ENCODE measurements around the gene XIRP2. TPM values are rescaled to one million over a fixed set of nuclear protein-coding genes. Genes with fewer than 3 reads are reported as not detected.

XIRP2 gene
- polyA plus RNA-seq, 4 donors, result 0.03 to 7.3 (median 0.74) TPM

- DNase-seq, result no peak
- FAIRE-seq, result no peak
- Histone ChIP-seq H3K27me3 (ENCODE audit: control insufficient read depth in 3 of 3, insufficient read depth in 3 of 3, low read length in 3 of 3) (no peaks in the 10 kb centered on the region), H3K4me3 (ENCODE audit: low read depth in 1 of 3, low read length in 3 of 3) (no peak overlapping the region), H3K9me3 (ENCODE audit: control insufficient read depth in 2 of 2, insufficient read depth in 1 of 2, low read depth in 1 of 2, low read length in 1 of 2) (no peaks in the 10 kb centered on the region), H3K4me1 (ENCODE audit: control insufficient read depth in 3 of 3, insufficient read depth in 2 of 3, low read depth in 1 of 3, low read length in 2 of 3) (no peaks in the 10 kb centered on the region), H3K36me3 (ENCODE audit: control insufficient read depth in 3 of 3, insufficient read depth in 2 of 3, low read depth in 1 of 3, low read length in 3 of 3) (no peaks in the 10 kb centered on the region), H3K27ac (ENCODE audit: low read depth in 1 of 3, low read length in 2 of 3) (no peak overlapping the region)
- 49 to 64% (median 51%) methylated on average over 3 of the region's 3 CpGs for WGBS, 3 donors
These were observed 321.5 kb downstream of the XIRP2 start for GRCh38 chr2:167209784-167210183.

GRCh38 chr2:167212014-167212648, 323.9 kb downstream of the XIRP2 start:
- 0 to 4% (median 2%) methylated on average over 3 of the region's 3 CpGs for WGBS, 3 donors
- Histone ChIP-seq H3K4me3 (ENCODE audit: low read depth in 1 of 3, low read length in 3 of 3) (no peak overlapping the region), H3K36me3 (ENCODE audit: control insufficient read depth in 3 of 3, insufficient read depth in 2 of 3, low read depth in 1 of 3, low read length in 3 of 3) (no peaks in the 10 kb centered on the region), H3K9me3 (ENCODE audit: control insufficient read depth in 2 of 2, insufficient read depth in 1 of 2, low read depth in 1 of 2, low read length in 1 of 2) (no peaks in the 10 kb centered on the region), H3K4me1 (ENCODE audit: control insufficient read depth in 3 of 3, insufficient read depth in 2 of 3, low read depth in 1 of 3, low read length in 2 of 3) (no peaks in the 10 kb centered on the region), H3K27me3 (ENCODE audit: control insufficient read depth in 3 of 3, insufficient read depth in 3 of 3, low read length in 3 of 3) (no peaks in the 10 kb centered on the region), H3K27ac (ENCODE audit: low read depth in 1 of 3, low read length in 2 of 3) (no peak overlapping the region)
- DNase-seq (peak; percentile 25 to 50), FAIRE-seq (no peak)

- 59 to 81% (median 74%) methylated on average over 4 of the region's 4 CpGs for WGBS, 3 donors
- no peak overlapping the region for H3K4me3 ChIP-seq (ENCODE audit: low read depth in 1 of 3, low read length in 3 of 3)
- H3K9me3 ChIP-seq (ENCODE audit: control insufficient read depth in 2 of 2, insufficient read depth in 1 of 2, low read depth in 1 of 2, low read length in 1 of 2), result no peaks in the 10 kb centered on the region
- no peaks in the 10 kb centered on the region for H3K4me1 ChIP-seq (ENCODE audit: control insufficient read depth in 3 of 3, insufficient read depth in 2 of 3, low read depth in 1 of 3, low read length in 2 of 3)
- H3K36me3 ChIP-seq (ENCODE audit: control insufficient read depth in 3 of 3, insufficient read depth in 2 of 3, low read depth in 1 of 3, low read length in 3 of 3), result no peaks in the 10 kb centered on the region
- H3K27ac ChIP-seq (ENCODE audit: low read depth in 1 of 3, low read length in 2 of 3), result no peak overlapping the region
- peak in 1 of 2 donors; percentile 1 for DNase-seq
- FAIRE-seq, result no peak
- H3K27me3 ChIP-seq (ENCODE audit: control insufficient read depth in 3 of 3, insufficient read depth in 3 of 3, low read length in 3 of 3), result no peaks in the 10 kb centered on the region
These were observed 327.3 kb downstream of the XIRP2 start for GRCh38 chr2:167215595-167215994.

- Histone ChIP-seq H3K4me3 (ENCODE audit: low read depth in 1 of 3, low read length in 3 of 3) (no peak overlapping the region), H3K27ac (ENCODE audit: low read depth in 1 of 3, low read length in 2 of 3) (no peak overlapping the region), H3K36me3 (ENCODE audit: control insufficient read depth in 3 of 3, insufficient read depth in 2 of 3, low read depth in 1 of 3, low read length in 3 of 3) (no peaks in the 10 kb centered on the region), H3K27me3 (ENCODE audit: control insufficient read depth in 3 of 3, insufficient read depth in 3 of 3, low read length in 3 of 3) (no peaks in the 10 kb centered on the region), H3K4me1 (ENCODE audit: control insufficient read depth in 3 of 3, insufficient read depth in 2 of 3, low read depth in 1 of 3, low read length in 2 of 3) (no peaks in the 10 kb centered on the region), H3K9me3 (ENCODE audit: control insufficient read depth in 2 of 2, insufficient read depth in 1 of 2, low read depth in 1 of 2, low read length in 1 of 2) (no peaks in the 10 kb centered on the region)
- DNase-seq (no peak), FAIRE-seq (no peak)
- WGBS, 3 donors, result 85 to 92% (median 85%) methylated on average over 4 of the region's 4 CpGs
These were observed 349.2 kb downstream of the XIRP2 start for GRCh38 chr2:167237478-167237877.

GRCh38 chr2:167240671-167241070, 352.4 kb downstream of the XIRP2 start:
- Histone ChIP-seq H3K36me3 (ENCODE audit: control insufficient read depth in 3 of 3, insufficient read depth in 2 of 3, low read depth in 1 of 3, low read length in 3 of 3) (no peaks in the 10 kb centered on the region), H3K4me1 (ENCODE audit: control insufficient read depth in 3 of 3, insufficient read depth in 2 of 3, low read depth in 1 of 3, low read length in 2 of 3) (no peaks in the 10 kb centered on the region), H3K27me3 (ENCODE audit: control insufficient read depth in 3 of 3, insufficient read depth in 3 of 3, low read length in 3 of 3) (no peaks in the 10 kb centered on the region), H3K27ac (ENCODE audit: low read depth in 1 of 3, low read length in 2 of 3) (no peak overlapping the region), H3K9me3 (ENCODE audit: control insufficient read depth in 2 of 2, insufficient read depth in 1 of 2, low read depth in 1 of 2, low read length in 1 of 2) (no peaks in the 10 kb centered on the region), H3K4me3 (ENCODE audit: low read depth in 1 of 3, low read length in 3 of 3) (no peak overlapping the region)
- FAIRE-seq (no peak), DNase-seq (no peak)
- 89 to 91% (median 91%) methylated on average over 1 of the region's 1 CpG for WGBS, 3 donors

GRCh38 chr2:167249197-167249596, 360.9 kb downstream of the XIRP2 start:
- Histone ChIP-seq H3K36me3 (ENCODE audit: control insufficient read depth in 3 of 3, insufficient read depth in 2 of 3, low read depth in 1 of 3, low read length in 3 of 3) (no peaks in the 10 kb centered on the region), H3K4me1 (ENCODE audit: control insufficient read depth in 3 of 3, insufficient read depth in 2 of 3, low read depth in 1 of 3, low read length in 2 of 3) (no peaks in the 10 kb centered on the region), H3K27ac (ENCODE audit: low read depth in 1 of 3, low read length in 2 of 3) (no peak overlapping the region), H3K4me3 (ENCODE audit: low read depth in 1 of 3, low read length in 3 of 3) (no peak overlapping the region), H3K9me3 (ENCODE audit: control insufficient read depth in 2 of 2, insufficient read depth in 1 of 2, low read depth in 1 of 2, low read length in 1 of 2) (no peaks in the 10 kb centered on the region), H3K27me3 (ENCODE audit: control insufficient read depth in 3 of 3, insufficient read depth in 3 of 3, low read length in 3 of 3) (no peaks in the 10 kb centered on the region)
- 89 to 91% (median 90%) methylated on average over 4 of the region's 4 CpGs for WGBS, 3 donors
- no peak for DNase-seq
- FAIRE-seq, result no peak

- Histone ChIP-seq H3K4me3 (ENCODE audit: low read depth in 1 of 3, low read length in 3 of 3) (no peak overlapping the region), H3K27ac (ENCODE audit: low read depth in 1 of 3, low read length in 2 of 3) (no peak overlapping the region), H3K9me3 (ENCODE audit: control insufficient read depth in 2 of 2, insufficient read depth in 1 of 2, low read depth in 1 of 2, low read length in 1 of 2) (no peaks in the 10 kb centered on the region), H3K36me3 (ENCODE audit: control insufficient read depth in 3 of 3, insufficient read depth in 2 of 3, low read depth in 1 of 3, low read length in 3 of 3) (no peaks in the 10 kb centered on the region), H3K27me3 (ENCODE audit: control insufficient read depth in 3 of 3, insufficient read depth in 3 of 3, low read length in 3 of 3) (no peaks in the 10 kb centered on the region), H3K4me1 (ENCODE audit: control insufficient read depth in 3 of 3, insufficient read depth in 2 of 3, low read depth in 1 of 3, low read length in 2 of 3) (no peaks in the 10 kb centered on the region)
- DNase-seq, result no peak
- WGBS, 3 donors, result 64 to 70% (median 69%) methylated on average over 2 of the region's 2 CpGs
- FAIRE-seq, result no peak
These were observed 364.7 kb downstream of the XIRP2 start for GRCh38 chr2:167253025-167253424.

GRCh38 chr2:167254721-167255120, 366.4 kb downstream of the XIRP2 start:
- FAIRE-seq (no peak), DNase-seq (no peak)
- WGBS, 3 donors, result 68 to 78% (median 68%) methylated on average over 1 of the region's 1 CpG
- no peak overlapping the region for H3K27ac ChIP-seq (ENCODE audit: low read depth in 1 of 3, low read length in 2 of 3)
- no peaks in the 10 kb centered on the region for H3K27me3 ChIP-seq (ENCODE audit: control insufficient read depth in 3 of 3, insufficient read depth in 3 of 3, low read length in 3 of 3)
- no peaks in the 10 kb centered on the region for H3K4me1 ChIP-seq (ENCODE audit: control insufficient read depth in 3 of 3, insufficient read depth in 2 of 3, low read depth in 1 of 3, low read length in 2 of 3)
- H3K4me3 ChIP-seq (ENCODE audit: low read depth in 1 of 3, low read length in 3 of 3), result no peak overlapping the region
- no peaks in the 10 kb centered on the region for H3K9me3 ChIP-seq (ENCODE audit: control insufficient read depth in 2 of 2, insufficient read depth in 1 of 2, low read depth in 1 of 2, low read length in 1 of 2)
- no peaks in the 10 kb centered on the region for H3K36me3 ChIP-seq (ENCODE audit: control insufficient read depth in 3 of 3, insufficient read depth in 2 of 3, low read depth in 1 of 3, low read length in 3 of 3)

GRCh38 chr2:167258712-167259111, 370.4 kb downstream of the XIRP2 start:
- 62 to 72% (median 71%) methylated on average over 3 of the region's 3 CpGs for WGBS, 3 donors
- no peaks in the 10 kb centered on the region for H3K4me1 ChIP-seq (ENCODE audit: control insufficient read depth in 3 of 3, insufficient read depth in 2 of 3, low read depth in 1 of 3, low read length in 2 of 3)
- FAIRE-seq, result no peak
- no peaks in the 10 kb centered on the region for H3K9me3 ChIP-seq (ENCODE audit: control insufficient read depth in 2 of 2, insufficient read depth in 1 of 2, low read depth in 1 of 2, low read length in 1 of 2)
- H3K27ac ChIP-seq (ENCODE audit: low read depth in 1 of 3, low read length in 2 of 3), result no peak overlapping the region
- H3K4me3 ChIP-seq (ENCODE audit: low read depth in 1 of 3, low read length in 3 of 3), result no peak overlapping the region
- no peaks in the 10 kb centered on the region for H3K36me3 ChIP-seq (ENCODE audit: control insufficient read depth in 3 of 3, insufficient read depth in 2 of 3, low read depth in 1 of 3, low read length in 3 of 3)
- H3K27me3 ChIP-seq (ENCODE audit: control insufficient read depth in 3 of 3, insufficient read depth in 3 of 3, low read length in 3 of 3), result no peaks in the 10 kb centered on the region
- no peak for DNase-seq

All from small intestine (tissue), 7 donors.